ENCODE measurements around the gene TMEM120B. TPM values are rescaled to one million over a fixed set of nuclear protein-coding genes. Genes with fewer than 3 reads are reported as not detected.
"Not testable (repeated sequence)": the region's sequence is repeated elsewhere in the genome, so short reads cannot be mapped to it uniquely, and the experiment has no call there.

The TMEM120B gene
- total RNA-seq, 1 donor: 8.3 TPM

GRCh38 chr12:121702944-121703343 is 9.6 kb upstream of the TMEM120B start:
- TF ChIP-seq CTCF (IDR thresholded peaks at IDR 0.05; ENCODE audit: extremely low read depth, low read depth, low read length): no peak
- Histone ChIP-seq H3K9me3 (ENCODE audit: low read depth, low read length) (no peaks in the 10 kb centered on the region), H3K27me3 (ENCODE audit: insufficient read depth, low read length) (peaks cover 4% of the 10 kb centered on the region), H4K20me1 (ENCODE audit: insufficient read depth, low read length) (no peaks in the 10 kb centered on the region), H3K4me1 (ENCODE audit: insufficient read depth, low read length) (no peaks in the 10 kb centered on the region), H2AFZ (ENCODE audit: low read length) (no peak overlapping the region), H3K27ac (ENCODE audit: low read depth, low read length) (no peak overlapping the region), H3K36me3 (ENCODE audit: insufficient read depth, low read length) (no peaks in the 10 kb centered on the region), H3K4me2 (ENCODE audit: insufficient read depth, low read length) (no peak overlapping the region), H3K4me3 (ENCODE audit: insufficient read depth, low read length) (no peak overlapping the region), H3K79me2 (ENCODE audit: insufficient read depth, low read length) (no peaks in the 10 kb centered on the region)
- DNase-seq (ENCODE audit: insufficient read length, low spot score, missing footprints): no peak

GRCh38 chr12:121705514-121705913 is 7.0 kb upstream of the TMEM120B start:
- Histone ChIP-seq H3K4me2 (ENCODE audit: insufficient read depth, low read length) (no peak overlapping the region), H2AFZ (ENCODE audit: low read length) (no peak overlapping the region), H3K27ac (ENCODE audit: low read depth, low read length) (no peak overlapping the region), H4K20me1 (ENCODE audit: insufficient read depth, low read length) (no peaks in the 10 kb centered on the region), H3K4me1 (ENCODE audit: insufficient read depth, low read length) (no peaks in the 10 kb centered on the region), H3K36me3 (ENCODE audit: insufficient read depth, low read length) (no peaks in the 10 kb centered on the region), H3K9me3 (ENCODE audit: low read depth, low read length) (no peaks in the 10 kb centered on the region), H3K4me3 (ENCODE audit: insufficient read depth, low read length) (no peak overlapping the region), H3K79me2 (ENCODE audit: insufficient read depth, low read length) (no peaks in the 10 kb centered on the region), H3K27me3 (ENCODE audit: insufficient read depth, low read length) (peaks cover 4% of the 10 kb centered on the region)
- TF ChIP-seq CTCF (IDR thresholded peaks at IDR 0.05; ENCODE audit: extremely low read depth, low read depth, low read length): no peak
- DNase-seq (ENCODE audit: insufficient read length, low spot score, missing footprints): no peak

DNA sequence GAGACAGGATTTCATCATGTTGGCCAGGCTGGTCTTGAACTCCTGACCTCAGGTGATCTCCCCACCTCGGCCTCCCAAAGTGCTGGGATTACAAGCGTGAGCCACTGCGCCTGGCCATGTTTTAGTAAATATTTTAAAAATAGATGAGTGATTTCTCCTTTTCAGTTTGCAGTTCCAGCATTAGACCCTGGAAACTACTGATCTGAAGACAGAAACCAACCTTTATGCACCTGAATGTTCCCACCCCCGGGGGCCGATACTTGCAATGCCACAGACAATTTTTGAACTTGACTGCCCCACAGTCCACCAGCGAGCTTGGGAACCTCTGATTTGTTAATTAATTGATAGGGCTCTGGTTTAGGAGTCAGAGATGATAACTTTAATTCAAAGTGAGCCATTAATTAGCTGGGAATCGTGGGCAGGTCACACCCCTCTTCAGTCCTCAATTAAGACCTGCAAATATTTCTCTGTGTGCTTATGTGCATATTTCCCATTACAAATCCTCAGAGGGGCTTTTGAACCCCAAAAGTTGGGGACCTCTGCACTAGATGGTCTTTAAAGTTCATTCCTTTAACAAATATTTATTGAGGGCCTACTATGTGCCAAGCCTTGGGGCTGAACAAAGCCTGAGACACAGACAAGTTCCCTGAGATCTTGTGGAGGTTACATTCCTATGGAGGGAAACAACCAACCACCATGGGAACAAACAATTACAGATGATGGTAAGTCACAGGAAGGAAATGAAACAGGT is 4.1 kb upstream of the TMEM120B start:
- DNase-seq (ENCODE audit: insufficient read length, low spot score, missing footprints): no peak
- Histone ChIP-seq H2AFZ (ENCODE audit: low read length) (no peak overlapping the region), H3K27ac (ENCODE audit: low read depth, low read length) (no peak overlapping the region), H3K79me2 (ENCODE audit: insufficient read depth, low read length) (peaks cover 8% of the 10 kb centered on the region), H3K36me3 (ENCODE audit: insufficient read depth, low read length) (no peaks in the 10 kb centered on the region), H3K4me3 (ENCODE audit: insufficient read depth, low read length) (no peak overlapping the region), H3K4me2 (ENCODE audit: insufficient read depth, low read length) (no peak overlapping the region), H4K20me1 (ENCODE audit: insufficient read depth, low read length) (no peaks in the 10 kb centered on the region), H3K27me3 (ENCODE audit: insufficient read depth, low read length) (no peaks in the 10 kb centered on the region), H3K4me1 (ENCODE audit: insufficient read depth, low read length) (peaks cover 13% of the 10 kb centered on the region), H3K9me3 (ENCODE audit: low read depth, low read length) (no peaks in the 10 kb centered on the region)
- TF ChIP-seq CTCF (IDR thresholded peaks at IDR 0.05; ENCODE audit: extremely low read depth, low read depth, low read length): no peak

- Histone ChIP-seq H3K79me2 (ENCODE audit: insufficient read depth, low read length) (peaks cover 14% of the 10 kb centered on the region), H3K4me1 (ENCODE audit: insufficient read depth, low read length) (peaks cover 18% of the 10 kb centered on the region)
- H3K4me2 ChIP-seq (ENCODE audit: insufficient read depth, low read length); H3K9me3 ChIP-seq (ENCODE audit: low read depth, low read length); H3K36me3 ChIP-seq (ENCODE audit: insufficient read depth, low read length); H4K20me1 ChIP-seq (ENCODE audit: insufficient read depth, low read length); H3K4me3 ChIP-seq (ENCODE audit: insufficient read depth, low read length); DNase-seq (ENCODE audit: insufficient read length, low spot score, missing footprints); H3K27ac ChIP-seq (ENCODE audit: low read depth, low read length); H2AFZ ChIP-seq (ENCODE audit: low read length); H3K27me3 ChIP-seq (ENCODE audit: insufficient read depth, low read length): not testable (repeated sequence)
Observed at GRCh38 chr12:121709064-121709424, 3.5 kb upstream of the TMEM120B start.

Data from osteoblast (primary cell).